ENCODE data around the gene N4BP2L2.

DNA sequence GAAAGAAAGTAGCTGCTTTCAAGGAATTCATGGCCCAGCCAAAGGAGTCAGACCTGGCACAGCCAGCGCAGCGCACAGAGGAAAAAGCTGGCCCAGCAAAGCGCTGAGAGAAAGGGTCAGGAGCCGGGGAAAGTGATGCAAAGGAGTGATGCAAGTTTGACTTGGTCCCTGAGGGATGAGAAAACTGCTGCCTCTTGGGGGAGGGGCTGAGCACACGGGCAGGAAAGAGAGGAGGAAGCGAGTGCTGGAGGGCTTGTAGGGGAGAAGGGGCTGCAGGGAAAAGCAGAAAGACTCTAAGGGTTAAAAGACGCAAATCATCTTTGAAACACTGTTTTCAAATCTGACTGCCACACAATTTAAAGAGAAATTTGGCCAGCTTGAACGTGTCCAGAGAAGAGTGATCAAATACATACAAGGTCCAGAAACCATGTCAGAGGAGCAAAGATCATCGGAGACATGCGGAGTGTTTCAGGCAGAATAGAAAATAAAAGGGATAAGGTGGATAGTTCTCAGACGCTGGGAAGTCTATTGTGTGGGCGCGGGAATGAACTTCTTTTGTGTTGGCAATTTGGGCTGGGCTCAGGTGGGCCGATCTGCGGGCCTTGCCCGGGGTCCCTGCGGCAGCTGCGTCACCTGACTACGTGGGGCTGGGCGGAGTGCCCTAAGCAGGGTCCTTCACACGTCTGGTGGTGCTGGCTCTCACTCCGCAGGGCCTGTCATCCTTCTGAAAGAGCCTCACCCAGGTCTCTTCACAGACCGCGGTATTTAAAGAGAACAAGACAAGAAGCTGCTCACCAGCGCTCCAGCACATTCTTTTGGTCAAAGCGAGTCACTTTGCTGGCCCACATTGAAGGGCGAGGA, 128.8 kb downstream of the N4BP2L2 start:
- TF ChIP-seq, protein P1, sequence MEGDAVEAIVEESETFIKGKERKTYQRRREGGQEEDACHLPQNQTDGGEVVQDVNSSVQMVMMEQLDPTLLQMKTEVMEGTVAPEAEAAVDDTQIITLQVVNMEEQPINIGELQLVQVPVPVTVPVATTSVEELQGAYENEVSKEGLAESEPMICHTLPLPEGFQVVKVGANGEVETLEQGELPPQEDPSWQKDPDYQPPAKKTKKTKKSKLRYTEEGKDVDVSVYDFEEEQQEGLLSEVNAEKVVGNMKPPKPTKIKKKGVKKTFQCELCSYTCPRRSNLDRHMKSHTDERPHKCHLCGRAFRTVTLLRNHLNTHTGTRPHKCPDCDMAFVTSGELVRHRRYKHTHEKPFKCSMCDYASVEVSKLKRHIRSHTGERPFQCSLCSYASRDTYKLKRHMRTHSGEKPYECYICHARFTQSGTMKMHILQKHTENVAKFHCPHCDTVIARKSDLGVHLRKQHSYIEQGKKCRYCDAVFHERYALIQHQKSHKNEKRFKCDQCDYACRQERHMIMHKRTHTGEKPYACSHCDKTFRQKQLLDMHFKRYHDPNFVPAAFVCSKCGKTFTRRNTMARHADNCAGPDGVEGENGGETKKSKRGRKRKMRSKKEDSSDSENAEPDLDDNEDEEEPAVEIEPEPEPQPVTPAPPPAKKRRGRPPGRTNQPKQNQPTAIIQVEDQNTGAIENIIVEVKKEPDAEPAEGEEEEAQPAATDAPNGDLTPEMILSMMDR (IDR thresholded peaks at IDR 0.05): no peak
- TF ChIP-seq POLR2A (IDR thresholded peaks at IDR 0.05): no peak
